Measurements from ENCODE around the gene TRIM60. TPM values are rescaled to one million over a fixed set of nuclear protein-coding genes. Genes with fewer than 3 reads are reported as not detected.

Gene TRIM60
- total and polyA plus RNA-seq, 2 experiments from 2014 or later: not detected

- TF ChIP-seq EZH2phosphoT487 (IDR thresholded peaks at IDR 0.05; ENCODE audit: unreplicated experiment) (no peak), CREB1 (CRISPR knock-in tag; IDR thresholded peaks at IDR 0.05; ENCODE audit: low read depth) (no peak), ZNF462 (CRISPR knock-in tag; IDR thresholded peaks at IDR 0.05) (no peak), EZH2 (IDR thresholded peaks at IDR 0.05; ENCODE audit: low read depth, unreplicated experiment) (no peak), NANOG (IDR thresholded peaks at IDR 0.05; ENCODE audit: borderline replicate concordance) (no peak), CTCF (conservative IDR thresholded peaks at IDR 0.05; ENCODE audit: low read depth in 2 of 2) (no peak), ZNF331 (CRISPR knock-in tag; IDR thresholded peaks at IDR 0.05; ENCODE audit: low read depth) (no peak), REST (IDR thresholded peaks at IDR 0.05; ENCODE audit: unreplicated experiment) (no peak), STAT1 (IDR thresholded peaks at IDR 0.05; ENCODE audit: unreplicated experiment) (no peak), ZNF114 (CRISPR knock-in tag; IDR thresholded peaks at IDR 0.05) (no peak), POLR2AphosphoS5 (IDR thresholded peaks at IDR 0.05; ENCODE audit: low read depth) (no peak), JUNB (IDR thresholded peaks at IDR 0.05; ENCODE audit: unreplicated experiment) (no peak), ETS1 (IDR thresholded peaks at IDR 0.05) (no peak)
- H3K27ac ChIP-seq (ENCODE audit: low read depth): no peak overlapping the region
- peaks cover 7% of the 10 kb centered on the region for H3K4me1 Mint-ChIP-seq
- H3K4me2 ChIP-seq: no peak overlapping the region
- H3K79me2 ChIP-seq (replicated peaks; ENCODE audit: insufficient read depth): no peaks in the 10 kb centered on the region
- H2AFZ ChIP-seq: peak overlapping the region; percentile 91
- H3F3A ChIP-seq (replicated peaks; ENCODE audit: low read depth): no peaks in the 10 kb centered on the region
- no peaks in the 10 kb centered on the region for H3K27me3 ChIP-seq (ENCODE audit: insufficient read depth)
- peaks cover 3% of the 10 kb centered on the region for H3K27me3 Mint-ChIP-seq (ENCODE audit: insufficient read depth, low read depth, poor library complexity)
- no peak for ATAC-seq
- H3K4me3 ChIP-seq: no peak overlapping the region
- no peak overlapping the region for H3K27ac Mint-ChIP-seq
- no peaks in the 10 kb centered on the region for H3K36me3 Mint-ChIP-seq (ENCODE audit: low read depth)
- no peaks in the 10 kb centered on the region for H3K36me3 ChIP-seq (ENCODE audit: insufficient read depth)
- no peak overlapping the region for H3K4me3 Mint-ChIP-seq
- no peaks in the 10 kb centered on the region for H4K20me1 ChIP-seq (replicated peaks; ENCODE audit: insufficient read depth)
- H3K9me2 ChIP-seq (ENCODE audit: insufficient read depth): no peaks in the 10 kb centered on the region
- no peaks in the 10 kb centered on the region for H3K9me3 Mint-ChIP-seq
- no peaks in the 10 kb centered on the region for H3K4me1 ChIP-seq (ENCODE audit: insufficient read depth)
- no peak for DNase-seq (ENCODE audit: low spot score)
Observed at GRCh38 chr4:165006886-165007285, 24.9 kb upstream of the TRIM60 start.
